Measurements from ENCODE around the gene GJB6.

GJB6 gene

GRCh38 chr13:20222553-20222952 lies 9.6 kb downstream of the GJB6 start:
- DNase-seq: no peak

GRCh38 chr13:20221772-20222171 lies 10.3 kb downstream of the GJB6 start:
- no peak for DNase-seq

- no peak for DNase-seq
These were observed 12.5 kb downstream of the GJB6 start for GRCh38 chr13:20219577-20219976.

GRCh38 chr13:20217168-20217567 lies 15.0 kb downstream of the GJB6 start:
- DNase-seq: no peak

- DNase-seq: no peak
These were observed 22.2 kb downstream of the GJB6 start for GRCh38 chr13:20209948-20210347.

- no peak for DNase-seq
These were observed 25.4 kb downstream of the GJB6 start for GRCh38 chr13:20206698-20207235.

- DNase-seq: no peak
These were observed 25.9 kb downstream of the GJB6 start for GRCh38 chr13:20206065-20206697.

- no peak for DNase-seq
These were observed 33.3 kb downstream of the GJB6 start for GRCh38 chr13:20198781-20199180.

- no peak for DNase-seq
These were observed 34.7 kb downstream of the GJB6 start for GRCh38 chr13:20197361-20197834.

- no peak for DNase-seq
These were observed 36.3 kb downstream of the GJB6 start for GRCh38 chr13:20195801-20196200.

- DNase-seq: no peak
These were observed 38.0 kb downstream of the GJB6 start for GRCh38 chr13:20193907-20194631.

- no peak for DNase-seq
These were observed 38.8 kb downstream of the GJB6 start for GRCh38 chr13:20193162-20193906.

GRCh38 chr13:20192836-20193161 lies 39.3 kb downstream of the GJB6 start, which contains the start of gene GJB2:
Gene GJB2, minus strand, starts transcription at chr13:20192938. Its CDS starts 3,357 bp downstream, at chr13:20189581.
- DNase-seq: peak; percentile 22

- DNase-seq: peak; percentile 6
These were observed 39.8 kb downstream of the GJB6 start for GRCh38 chr13:20192158-20192835.

- no peak for DNase-seq
These were observed 40.6 kb downstream of the GJB6 start for GRCh38 chr13:20191311-20192157.

- no peak for DNase-seq
These were observed 41.4 kb downstream of the GJB6 start for GRCh38 chr13:20190481-20191310.

- DNase-seq: no peak
These were observed 42.0 kb downstream of the GJB6 start for GRCh38 chr13:20190076-20190475.

- DNase-seq: no peak
These were observed 43.2 kb downstream of the GJB6 start for GRCh38 chr13:20188667-20189553.

- no peak for DNase-seq
These were observed 45.3 kb downstream of the GJB6 start for GRCh38 chr13:20186771-20187170.

Measured in stimulated activated CD4-positive, alpha-beta T cell treated with anti-CD3 and anti-CD28 coated beads, Interleukin-12 subunit alpha, Interleukin-12 subunit beta, amount 100 ng/mL, for 4 hours (primary cell).